A673 (cell line): ENCODE measurements around the gene ZNF391. TPM values are rescaled to one million over a fixed set of nuclear protein-coding genes. Genes with fewer than 3 reads are reported as not detected.

ENCODE experiments used
- BruUV-seq: library from RNA; stranded (reverse); fragments of 400-500 nt; replicated peaks from 2 replicates; lab custom pipeline; 2021; lab: Mats Ljungman, UMichigan
- CTCF ChIA-PET: fragments of 300-600 bp; sonication (Branson Sonifier 250); formaldehyde crosslinking; loops from one replicate; lab custom pipeline; 2022; ENCODE audit warnings: antibody characterized with exemption; lab: Charles Lee
- POLR2A ChIA-PET: fragments of 300-600 bp; sonication (Branson Sonifier 250); formaldehyde crosslinking; loops from one replicate; lab custom pipeline; 2022; ENCODE audit warnings: antibody characterized with exemption; ENCODE audit not compliant: low non-redundant PET; lab: Charles Lee
- DNase-seq: peaks from one replicate; pipeline ENCODE4 v3.0.0-alpha.2; 2015; ENCODE audit warnings: low spot score
- H3K27ac ChIP-seq: fragments of 200-600 bp; sonication (generic); 2 replicates; pipeline ENCODE4 v1.5.1; 2016; ENCODE audit warnings: mixed run types, low read depth, mild to moderate bottlenecking, mixed read lengths, antibody characterized with exemption, low read length; ENCODE audit not compliant: poor library complexity, severe bottlenecking
- H3K27me3 ChIP-seq: fragments of 200-600 bp; sonication (generic); replicated peaks from 2 replicates; pipeline ENCODE4 v1.6.1; 2017; ENCODE audit warnings: mixed run types, low read depth, mild to moderate bottlenecking, mixed read lengths, antibody characterized with exemption, low read length; ENCODE audit not compliant: insufficient read depth, poor library complexity
- H3K36me3 ChIP-seq: fragments of 200-600 bp; sonication (generic); 2 replicates; pipeline ENCODE4 v1.6.1; 2016; ENCODE audit warnings: mixed run types, mild to moderate bottlenecking, mixed read lengths, antibody characterized with exemption, low read length; ENCODE audit not compliant: insufficient read depth, poor library complexity, severe bottlenecking
- H3K4me1 ChIP-seq: fragments of 200-600 bp; sonication (generic); 2 replicates; pipeline ENCODE4 v1.6.1; 2017; ENCODE audit warnings: mixed run types, mild to moderate bottlenecking, mixed read lengths, antibody characterized with exemption, low read length; ENCODE audit not compliant: insufficient read depth, poor library complexity, severe bottlenecking
- H3K4me3 ChIP-seq: fragments of 200-600 bp; sonication (generic); 2 replicates; pipeline ENCODE4 v1.5.1; 2016; ENCODE audit warnings: low read depth, mixed run types, mild to moderate bottlenecking, mixed read lengths, low read length; ENCODE audit not compliant: poor library complexity, severe bottlenecking
- H3K9me3 ChIP-seq: fragments of 200-600 bp; sonication (generic); 2 replicates; pipeline ENCODE4 v1.6.1; 2016; ENCODE audit warnings: mixed run types, low read depth, mild to moderate bottlenecking, mixed read lengths, antibody characterized with exemption, low read length; ENCODE audit not compliant: poor library complexity, severe bottlenecking
- CTCF ChIP-seq: fragments of 300-800, 200-600 bp; sonication (generic); conservative IDR thresholded peaks from 2 replicates; pipeline ENCODE4 v1.5.1; 2017; ENCODE audit warnings: low read depth, mild to moderate bottlenecking, antibody characterized with exemption, low read length, moderate library complexity, mixed read lengths
- EZH2 ChIP-seq: fragments of 200-600 bp; sonication (generic); IDR thresholded peaks from 2 replicates; pipeline ENCODE4 v1.6.1; 2017; ENCODE audit warnings: borderline replicate concordance, low read depth, mild to moderate bottlenecking, mixed read lengths, antibody characterized with exemption, low read length; ENCODE audit not compliant: poor library complexity, severe bottlenecking
- intact Hi-C: fragments of 100-400 bp; cut with micrococcal nuclease; formaldehyde crosslinking; loops from one replicate; pipeline ENCODE4 v1.10.0; 2022; ENCODE audit not compliant: unreplicated experiment
- total RNA-seq: library from RNA; stranded (reverse); gene quantifications from 2 replicates; pipeline ENCODE4 v1.2.3, GENCODE V29; 2021

ZNF391 gene
- total RNA-seq, 1 experiment from 2014 or later: 2.8 TPM

GRCh38 chr6:27407153-27407814 is 18.7 kb downstream of the ZNF391 start:
- no peak overlapping the region for H3K27ac ChIP-seq

GRCh38 chr6:27414300-27414699 is 25.7 kb downstream of the ZNF391 start:
- CTCF ChIA-PET: no interaction called here
- BruUV-seq: no TSS peak
- no peaks in the 10 kb centered on the region for H3K27me3 ChIP-seq

More at GRCh38 chr6:27407153-27407814, 18.7 kb downstream of the ZNF391 start:
- TF ChIP-seq EZH2: no peak
- no peak for TF ChIP-seq CTCF
- H3K36me3 ChIP-seq: no peaks in the 10 kb centered on the region
- no peak for DNase-seq
- H3K4me1 ChIP-seq: no peaks in the 10 kb centered on the region
- CTCF ChIA-PET: no interaction called here
- POLR2A ChIA-PET: no interaction called here
- H3K27me3 ChIP-seq: no peaks in the 10 kb centered on the region
- peaks cover 13% of the 10 kb centered on the region for H3K9me3 ChIP-seq
- intact Hi-C loops: no loop called here
- BruUV-seq: no TSS peak
- H3K4me3 ChIP-seq: no peak overlapping the region

GRCh38 chr6:27414996-27415395 is 26.4 kb downstream of the ZNF391 start:
- Histone ChIP-seq H3K9me3 (no peaks in the 10 kb centered on the region), H3K27me3 (no peaks in the 10 kb centered on the region), H3K36me3 (no peaks in the 10 kb centered on the region), H3K27ac (no peak overlapping the region), H3K4me3 (no peak overlapping the region), H3K4me1 (no peaks in the 10 kb centered on the region)
- BruUV-seq: no TSS peak
- ChIA-PET POLR2A (no interaction called here), CTCF (no interaction called here)
- intact Hi-C loops: no loop called here
- TF ChIP-seq EZH2 (no peak), CTCF (no peak)
- no peak for DNase-seq

More at GRCh38 chr6:27414300-27414699, 25.7 kb downstream of the ZNF391 start:
- H3K4me1 ChIP-seq: no peaks in the 10 kb centered on the region
- intact Hi-C loops: no loop called here
- no peak overlapping the region for H3K4me3 ChIP-seq
- H3K27ac ChIP-seq: no peak overlapping the region
- H3K9me3 ChIP-seq: no peaks in the 10 kb centered on the region
- POLR2A ChIA-PET: no interaction called here
- TF ChIP-seq CTCF: no peak
- no peak for TF ChIP-seq EZH2
- no peaks in the 10 kb centered on the region for H3K36me3 ChIP-seq
- DNase-seq: no peak
